NCI-H1105 (cell line): ENCODE measurements around the gene DBNDD1.
"Not testable (repeated sequence)": the region's sequence is repeated elsewhere in the genome, so short reads cannot be mapped to it uniquely, and the experiment has no call there.

Source experiments
- DNase-seq: peaks from one replicate; lab custom pipeline; 2025; lab: John Stamatoyannopoulos, UW

Gene DBNDD1

DNA sequence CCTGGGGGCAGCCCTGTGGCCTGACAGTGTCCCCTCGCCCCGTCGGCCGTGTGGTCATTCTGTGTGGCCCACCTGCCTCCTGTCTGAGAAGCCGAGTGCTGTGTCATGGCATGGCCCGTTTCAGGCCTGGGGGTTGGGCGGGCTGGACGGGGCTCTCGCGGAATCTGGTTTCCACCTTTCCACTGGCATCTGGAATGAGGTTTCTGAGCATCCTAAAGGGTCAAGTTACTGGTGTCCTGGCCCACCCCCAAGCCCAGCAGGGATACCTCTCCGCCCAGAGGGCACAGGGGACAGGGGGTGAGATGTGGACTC is 7.8 kb downstream of the DBNDD1 start:
- DNase-seq, result no peak

DNA sequence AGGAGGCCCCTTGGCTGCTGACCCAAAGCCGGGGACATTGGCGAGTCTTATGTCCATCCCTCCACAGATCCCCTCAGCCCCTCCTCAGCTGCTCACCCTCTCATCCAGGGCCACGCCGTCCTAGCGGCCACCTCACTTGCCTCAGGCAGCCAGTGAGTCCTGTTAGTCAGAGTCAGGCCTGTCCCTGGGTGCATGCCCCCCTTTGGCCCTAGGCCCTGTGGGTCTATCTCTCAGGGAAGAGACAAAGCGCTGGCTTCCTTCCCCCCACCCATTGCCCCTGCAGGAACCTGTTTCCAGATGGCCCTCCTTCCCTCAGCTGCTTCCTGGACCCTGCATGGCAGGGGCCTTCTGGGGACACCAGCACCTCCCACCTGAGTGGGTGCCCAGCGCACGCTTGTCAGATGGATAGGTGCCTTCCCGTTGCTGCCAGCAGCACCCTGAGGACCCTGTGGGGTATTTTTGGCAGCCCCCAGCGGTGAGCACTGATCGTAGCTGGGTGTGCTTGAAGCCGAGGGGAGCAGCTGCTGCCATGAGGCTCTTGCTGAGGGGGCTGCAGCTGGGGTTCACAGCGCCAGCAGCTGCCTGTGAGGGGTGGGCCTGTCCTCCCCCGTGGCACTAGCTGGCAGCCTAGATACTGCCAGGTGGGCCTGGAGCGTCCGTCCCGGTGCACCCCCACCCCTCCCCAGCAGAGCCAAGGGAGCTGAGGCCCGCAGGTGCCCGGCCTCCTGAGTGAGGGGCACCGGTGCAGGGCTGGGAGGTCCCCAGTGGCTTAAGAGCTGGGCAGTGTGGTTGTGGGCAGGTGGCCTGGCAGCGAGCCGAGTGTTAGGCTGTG is 8.4 kb downstream of the DBNDD1 start:
- DNase-seq, result no peak

DNA sequence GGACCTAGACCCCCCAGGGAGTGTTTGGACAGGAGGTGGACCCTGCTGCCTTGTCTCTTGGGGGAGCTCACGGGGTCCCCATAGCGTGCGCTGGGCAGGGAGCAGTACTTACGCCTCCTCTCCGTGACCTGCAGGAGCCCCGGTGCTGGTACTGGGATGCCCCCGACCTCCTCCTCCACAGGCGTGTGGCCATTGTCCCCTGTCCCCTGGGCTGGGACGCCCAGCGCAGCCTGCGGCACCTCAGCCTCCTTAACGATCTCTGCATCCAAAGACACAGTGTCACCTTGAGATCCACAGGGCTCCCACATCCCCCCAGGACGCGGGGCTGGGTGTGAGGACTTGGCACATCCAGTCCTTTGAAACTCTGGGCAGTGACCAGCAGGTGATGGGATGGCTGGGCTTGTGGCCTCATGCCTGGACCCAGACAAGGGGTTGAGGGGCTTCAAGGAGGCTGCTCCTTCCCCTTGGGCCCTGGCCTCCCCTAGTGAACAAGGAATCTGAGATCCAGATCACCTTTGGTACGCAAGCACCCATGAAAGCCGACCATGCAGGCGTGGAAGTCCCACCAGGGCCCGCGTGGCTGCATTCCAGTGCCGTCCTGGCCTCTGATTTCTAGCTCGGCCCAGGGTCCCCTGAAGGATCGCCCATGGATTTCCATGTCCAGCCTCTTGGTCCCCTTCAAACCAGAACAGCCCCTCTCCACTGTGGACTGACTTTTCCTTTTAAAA is 9.9 kb downstream of the DBNDD1 start:
- DNase-seq, result no peak

DNA sequence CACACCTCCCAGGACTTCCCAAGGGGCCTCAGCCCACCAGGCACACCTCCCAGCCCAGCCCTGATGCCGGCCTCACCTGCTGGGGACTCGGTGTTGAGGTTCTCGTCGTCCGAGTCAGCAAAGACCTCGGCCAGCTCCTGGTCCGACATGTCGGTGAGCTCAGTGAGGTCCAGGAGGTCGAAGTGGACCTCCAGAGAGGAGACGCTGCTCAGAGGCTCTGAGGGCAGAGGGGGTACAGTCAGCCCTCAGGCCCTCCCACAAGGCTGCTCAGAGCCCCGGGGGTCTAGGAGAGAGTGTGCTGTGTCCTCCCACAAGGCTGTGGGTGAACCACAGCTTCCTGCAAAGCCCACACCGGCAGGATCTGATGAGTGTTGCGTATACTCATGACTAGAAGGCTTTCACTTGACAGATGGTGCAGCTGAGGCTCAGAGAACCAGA is 10.5 kb downstream of the DBNDD1 start:
- no peak for DNase-seq

DNA sequence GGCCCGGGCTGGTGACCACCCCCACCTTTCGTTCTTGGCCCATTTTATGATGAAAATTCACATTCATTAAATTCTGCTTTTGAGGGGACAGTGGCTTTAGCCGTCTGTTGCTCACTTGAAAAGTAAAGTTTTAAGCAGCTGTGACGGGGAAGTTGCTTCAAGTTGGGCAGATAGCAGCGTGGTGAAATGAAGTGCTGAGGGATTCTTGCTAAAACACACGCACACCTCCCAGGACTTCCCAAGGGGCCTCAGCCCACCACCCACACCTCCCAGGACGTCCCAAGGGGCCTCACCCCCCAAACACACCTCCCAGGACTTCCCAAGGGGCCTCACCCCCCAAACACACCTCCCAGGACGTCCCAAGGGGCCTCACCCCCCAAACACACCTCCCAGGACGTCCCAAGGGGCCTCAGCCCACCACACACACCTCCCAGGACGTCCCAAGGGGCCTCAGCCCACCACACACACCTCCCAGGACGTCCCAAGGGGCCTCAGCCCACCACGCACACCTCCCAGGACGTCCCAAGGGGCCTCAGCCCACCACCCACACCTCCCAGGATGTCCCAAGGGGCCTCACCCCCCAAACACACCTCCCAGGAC is 11.5 kb downstream of the DBNDD1 start:
- DNase-seq, result not testable (repeated sequence)

DNA sequence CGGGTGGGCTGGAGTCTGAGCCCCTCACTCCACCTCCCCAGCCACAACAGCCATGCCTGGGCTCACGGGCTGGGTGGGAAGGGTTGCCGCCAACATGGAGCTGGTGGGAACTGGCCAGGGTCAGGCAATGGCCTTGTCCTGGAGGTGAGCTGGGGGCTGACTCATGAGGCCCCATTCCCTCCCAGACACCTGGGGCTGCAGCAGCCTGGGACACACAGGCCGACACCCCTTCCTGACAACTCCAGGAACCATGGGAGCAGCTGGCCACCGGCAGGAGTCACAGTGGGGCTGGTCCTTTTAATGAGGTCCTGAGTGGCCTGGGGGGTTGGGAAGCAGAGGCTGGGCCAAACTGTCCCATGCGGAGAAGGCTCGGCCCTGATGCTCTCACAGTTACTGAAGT is 12.2 kb downstream of the DBNDD1 start:
- DNase-seq, result no peak

DNA sequence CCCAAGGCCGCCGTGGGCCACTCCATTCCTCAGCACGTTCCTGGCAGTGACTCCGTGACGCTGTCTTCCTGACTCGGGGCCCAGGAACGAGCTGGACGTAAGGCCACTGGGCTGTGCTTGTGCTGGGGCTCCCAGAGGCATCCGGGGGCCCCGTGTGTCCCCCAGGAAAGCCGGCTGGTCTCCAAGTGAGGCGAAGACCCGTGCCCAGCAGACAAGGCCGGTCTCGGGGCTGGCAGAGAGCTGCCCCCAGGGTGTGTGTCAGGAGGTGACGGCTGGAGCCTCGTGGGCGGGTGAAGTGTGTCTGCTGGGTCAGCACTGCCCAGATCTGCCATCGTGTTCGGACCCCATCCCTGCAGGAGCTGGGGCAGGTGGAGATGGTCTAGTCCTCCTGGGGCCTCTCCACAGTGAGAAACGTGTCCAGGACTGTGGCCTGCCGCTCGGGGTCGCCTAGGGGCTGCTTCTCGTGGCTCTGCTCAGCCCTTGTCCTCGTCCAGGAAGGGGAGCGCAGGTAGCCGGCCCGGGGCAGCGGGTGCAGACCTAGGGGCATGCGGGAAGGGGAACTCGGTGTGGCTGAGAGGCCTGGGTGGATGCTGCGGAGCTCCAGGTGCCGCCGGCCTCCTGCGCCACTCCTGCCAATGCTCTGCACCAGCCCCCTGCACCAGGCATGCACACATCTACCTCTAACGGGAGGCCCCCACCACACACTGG is 13.1 kb downstream of the DBNDD1 start:
- no peak for DNase-seq

DNA sequence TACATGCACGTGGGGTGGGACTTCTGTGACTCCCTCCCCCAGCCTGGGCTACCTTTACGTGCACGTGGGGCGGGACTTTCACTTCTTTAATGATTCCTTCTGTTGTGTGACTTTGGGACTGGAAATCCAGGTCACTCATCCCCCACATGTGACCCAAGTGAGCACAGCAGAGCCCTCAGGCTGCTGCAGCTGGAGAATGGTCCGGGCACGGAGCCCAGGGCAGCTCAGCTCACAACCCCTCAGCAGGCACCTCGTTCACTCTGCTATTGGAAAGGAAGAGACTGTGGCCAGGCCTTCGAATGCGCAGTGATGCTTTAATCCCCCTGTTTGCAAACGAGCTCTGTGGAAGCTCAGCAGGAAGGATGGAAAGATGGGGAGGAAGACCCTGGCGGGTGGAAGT is 14.7 kb downstream of the DBNDD1 start:
- DNase-seq, result no peak

DNA sequence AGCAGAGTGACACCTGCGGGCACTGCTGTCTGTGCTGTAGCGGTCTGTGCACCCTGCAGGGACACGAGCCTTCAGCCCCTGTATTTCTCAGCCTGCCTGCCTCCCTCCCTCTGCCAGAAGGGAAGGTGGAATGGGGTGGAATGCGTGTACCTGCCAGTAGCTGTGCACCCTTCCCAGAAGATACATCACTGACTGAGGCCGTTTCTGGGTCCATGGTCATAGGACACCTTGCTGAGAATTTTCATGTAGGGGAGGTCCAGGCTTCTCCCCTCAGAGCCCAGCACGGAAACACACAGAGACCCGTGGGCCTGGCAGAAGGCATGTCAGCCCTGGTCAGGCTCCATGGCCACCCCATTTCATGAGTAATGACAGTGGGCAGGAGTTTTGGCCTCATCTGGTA is 16.5 kb downstream of the DBNDD1 start:
- DNase-seq, result no peak

DNA sequence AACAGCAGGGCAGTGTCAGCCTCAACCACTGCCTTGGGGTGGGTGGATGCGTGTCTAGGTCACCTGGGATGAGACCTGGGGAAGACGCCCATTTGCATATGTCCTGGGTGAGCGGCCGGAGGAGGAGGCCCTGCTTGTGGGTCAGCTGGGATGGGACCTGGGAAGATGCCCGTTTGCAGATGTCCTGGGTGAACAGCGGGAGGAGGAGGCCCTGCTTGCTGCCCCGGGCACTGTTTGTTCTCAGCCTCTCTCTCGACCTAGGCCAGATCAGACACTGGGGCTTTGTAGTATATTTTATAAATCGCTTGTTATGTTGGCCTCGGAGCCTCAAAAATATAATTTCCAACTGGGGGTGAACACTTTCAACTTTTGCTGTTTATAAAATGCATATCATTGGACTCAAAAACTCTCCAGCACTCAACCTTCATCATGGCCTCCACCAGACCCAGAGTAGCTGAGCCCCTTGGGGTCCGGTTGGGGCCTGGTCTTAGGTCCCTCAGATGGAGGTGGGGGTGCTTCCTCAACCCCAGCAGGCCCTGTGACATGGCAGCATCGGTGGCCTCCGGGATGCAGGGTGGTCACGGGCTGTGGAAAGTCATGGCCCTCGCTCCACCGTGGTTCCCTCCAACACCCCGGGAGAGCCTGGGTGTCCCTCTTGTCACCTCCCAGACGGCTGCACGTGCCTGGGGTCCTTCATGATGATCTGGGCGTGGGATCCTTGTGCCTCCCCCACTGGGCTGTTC is 17.3 kb downstream of the DBNDD1 start:
- DNase-seq, result no peak

DNA sequence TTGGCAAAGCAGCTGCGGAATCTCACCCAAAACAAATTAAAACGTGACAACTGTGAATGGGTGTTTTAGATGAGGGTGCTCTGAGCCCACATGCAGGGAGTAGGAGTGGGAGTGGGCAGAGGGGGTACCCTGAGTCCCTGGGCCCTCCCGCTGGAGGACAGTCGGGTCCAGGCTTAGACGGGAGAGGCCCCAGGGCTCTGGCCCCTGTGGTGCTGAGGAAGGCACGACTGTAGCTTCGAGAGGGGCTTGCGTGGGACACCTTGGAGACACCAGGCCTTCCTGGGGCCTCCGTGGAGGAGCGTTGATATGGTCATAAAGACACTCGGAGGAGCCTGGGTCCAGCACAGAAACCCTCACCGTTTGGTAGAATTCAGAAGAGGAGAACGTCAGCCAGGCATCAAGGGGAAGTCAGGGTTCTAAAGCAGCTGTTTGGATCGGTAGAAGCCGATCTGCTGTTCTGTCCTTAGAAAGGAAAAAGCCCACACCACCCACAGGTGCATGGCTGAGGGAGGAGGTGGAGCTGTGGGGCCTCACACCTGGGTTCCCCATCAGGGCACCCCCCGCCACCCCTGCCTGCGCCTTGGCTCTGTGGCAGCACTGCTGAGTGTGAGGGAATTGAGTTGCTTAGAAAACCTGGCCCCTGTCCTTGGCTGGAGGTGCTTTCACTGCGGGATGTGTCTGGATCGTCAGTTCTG is 18.4 kb downstream of the DBNDD1 start:
- no peak for DNase-seq

DNA sequence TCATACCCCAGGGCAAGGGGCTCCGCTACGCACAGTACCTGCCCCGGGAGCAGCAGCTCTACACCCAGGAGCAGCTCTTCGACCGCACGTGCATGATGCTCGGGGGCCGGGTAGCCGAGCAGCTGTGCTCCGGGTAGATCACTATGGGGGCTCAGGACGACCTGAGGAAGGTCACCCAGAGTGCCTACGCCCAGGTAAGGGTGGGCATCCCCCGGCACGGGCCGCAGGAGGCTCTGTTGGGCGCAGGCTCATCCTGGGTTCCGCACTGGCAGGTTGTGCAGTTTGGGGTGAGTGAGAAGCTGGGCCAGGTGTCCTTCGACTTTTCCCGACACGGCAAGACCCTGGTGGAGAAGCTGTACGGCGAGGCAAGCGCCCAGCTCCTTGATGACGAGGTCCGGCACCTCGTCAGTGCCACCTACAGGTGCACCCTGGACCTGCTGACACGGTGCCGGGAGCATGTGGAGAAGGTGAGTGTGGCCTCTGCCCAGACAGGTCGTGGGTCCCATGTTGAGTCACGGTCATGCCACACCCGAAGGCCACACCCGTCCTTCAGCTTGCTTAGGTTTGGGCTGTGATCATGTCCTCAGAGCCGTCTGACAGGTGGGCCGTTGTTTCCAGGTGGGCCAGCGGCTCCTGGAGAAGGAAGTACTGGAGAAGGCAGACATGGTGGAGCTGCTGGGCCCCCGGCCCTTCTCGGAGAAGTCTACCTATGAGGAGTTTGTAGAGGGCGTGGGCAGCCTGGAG is 19.3 kb downstream of the DBNDD1 start:
- DNase-seq, result no peak

DNA sequence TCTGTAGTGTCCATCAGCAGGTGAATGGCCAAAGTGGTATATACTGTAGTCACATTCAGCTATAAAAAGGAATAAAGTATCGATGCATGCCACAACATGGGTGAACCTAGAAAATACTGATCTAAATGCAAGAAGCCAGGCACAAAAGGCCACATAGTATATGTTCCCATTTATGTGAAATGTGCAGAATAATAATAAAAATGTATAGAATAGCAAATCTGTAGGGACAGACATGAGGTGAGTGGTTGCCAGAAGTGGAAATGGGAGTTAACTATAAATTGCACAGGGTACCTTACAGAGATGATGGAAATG is 23.1 kb downstream of the DBNDD1 start:
- no peak for DNase-seq

DNA sequence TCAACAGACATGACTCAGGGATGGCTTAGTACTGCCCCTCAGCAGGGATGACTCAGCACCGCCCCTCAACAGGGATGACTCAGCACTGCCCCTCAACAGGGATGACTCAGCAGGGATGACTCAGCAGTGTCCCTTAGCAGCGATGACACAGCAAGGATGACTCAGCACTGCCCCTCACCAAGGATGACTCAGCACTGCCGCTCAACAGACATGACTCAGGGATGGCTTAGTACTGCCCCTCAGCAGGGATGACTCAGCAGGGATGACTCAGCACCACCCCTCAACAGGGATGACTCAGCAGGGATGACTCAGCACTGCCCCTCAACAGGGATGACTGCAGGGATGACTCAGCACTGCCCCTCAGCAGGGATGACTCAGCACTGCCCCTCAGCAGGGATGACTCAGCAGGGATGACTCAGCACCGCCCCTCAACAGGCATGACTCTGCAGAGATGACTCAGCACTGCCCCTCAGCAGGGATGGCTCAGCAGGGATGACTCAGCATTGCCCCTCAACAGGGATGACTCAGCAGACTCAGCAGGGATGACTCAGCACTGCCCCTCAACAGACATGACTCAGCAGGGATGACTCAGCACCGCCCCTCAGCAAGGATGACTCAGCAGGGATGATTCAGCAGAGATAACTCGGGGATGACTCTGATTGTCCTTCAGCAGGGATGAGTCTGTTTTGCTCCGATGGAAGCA is 23.6 kb downstream of the DBNDD1 start:
- DNase-seq, result not testable (repeated sequence)

DNA sequence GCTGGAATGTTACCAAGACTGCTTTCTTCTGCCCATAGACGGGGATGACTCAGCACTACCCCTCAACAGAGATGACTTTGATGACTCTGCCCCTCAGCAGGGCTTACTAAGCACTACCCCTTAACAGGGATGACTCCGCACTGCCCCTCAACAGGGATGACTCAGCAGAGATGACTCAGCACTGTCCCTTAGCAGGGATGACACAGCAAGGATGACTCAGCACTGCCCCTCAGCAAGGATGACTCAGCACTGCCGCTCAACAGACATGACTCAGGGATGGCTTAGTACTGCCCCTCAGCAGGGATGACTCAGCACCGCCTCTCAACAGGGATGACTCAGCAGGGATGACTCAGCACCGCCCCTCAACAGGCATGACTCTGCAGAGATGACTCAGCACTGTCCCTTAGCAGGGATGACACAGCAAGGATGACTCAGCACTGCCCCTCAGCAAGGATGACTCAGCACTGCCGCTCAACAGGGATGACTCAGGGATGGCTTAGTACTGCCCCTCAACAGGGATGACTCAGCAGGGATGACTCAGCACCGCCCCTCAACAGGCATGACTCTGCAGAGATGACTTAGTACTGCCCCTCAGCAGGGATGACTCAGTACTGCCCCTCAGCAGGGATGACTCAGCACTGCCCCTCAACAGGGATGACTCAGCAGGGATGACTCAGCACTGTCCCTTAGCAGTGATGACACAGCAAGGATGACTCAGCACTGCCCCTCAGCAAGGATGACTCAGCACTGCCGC is 24.4 kb downstream of the DBNDD1 start:
- not testable (repeated sequence) for DNase-seq

DNA sequence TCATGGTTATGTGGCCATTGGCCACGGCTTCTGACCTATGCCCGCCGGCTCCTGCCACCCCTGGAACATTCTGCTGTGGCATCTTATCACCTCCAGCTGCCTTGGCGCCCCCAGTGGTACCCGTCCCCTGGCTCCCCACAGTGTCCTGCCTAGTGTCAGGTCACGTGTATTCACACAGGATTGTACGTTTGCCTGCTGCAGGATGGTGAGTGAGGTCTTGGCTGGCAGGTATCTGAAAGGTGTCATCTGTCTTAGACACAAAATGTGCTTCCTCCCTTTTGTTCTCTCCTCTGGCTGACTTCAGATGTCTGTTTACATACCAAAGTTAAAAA is 24.9 kb downstream of the DBNDD1 start:
- DNase-seq, result no peak

DNA sequence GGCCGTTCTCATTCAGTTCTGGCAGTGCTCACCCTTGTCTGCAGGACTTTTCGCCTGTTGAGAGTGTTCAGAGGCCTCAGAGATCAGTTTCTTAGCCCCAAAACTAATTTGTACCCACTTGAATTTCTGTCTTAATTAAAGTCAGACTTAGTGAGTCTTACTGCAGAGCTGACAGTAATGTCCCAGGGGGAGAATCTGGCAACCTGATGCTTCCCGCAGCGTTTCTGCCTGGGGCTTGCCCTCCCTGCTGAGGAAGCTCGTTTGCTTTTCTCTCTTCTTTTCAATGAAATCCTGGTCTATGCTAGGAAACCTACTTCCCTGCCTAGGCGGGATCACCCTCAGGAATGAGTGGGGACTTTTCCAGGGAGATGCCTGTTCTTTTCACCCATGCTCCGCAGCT is 25.3 kb downstream of the DBNDD1 start:
- DNase-seq, result no peak

DNA sequence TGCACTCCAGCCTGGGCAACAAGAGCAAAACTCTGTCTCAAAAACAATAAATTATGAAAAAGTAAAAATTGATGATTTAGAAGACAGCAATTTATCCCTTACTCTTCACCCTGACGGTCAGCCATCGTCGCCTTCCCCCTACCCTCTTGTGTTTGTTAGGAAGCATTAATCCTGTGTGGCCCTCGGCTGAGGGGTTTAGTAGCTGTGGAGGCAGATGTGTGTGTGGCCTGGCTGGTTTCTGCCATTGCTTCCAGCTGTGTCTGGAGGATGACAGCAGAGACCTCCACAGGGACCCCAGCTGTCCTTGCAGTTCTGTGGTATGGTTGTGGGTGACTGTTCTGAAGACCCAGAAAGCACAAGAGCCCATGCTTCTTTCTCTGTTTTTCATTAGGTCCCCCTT is 25.9 kb downstream of the DBNDD1 start:
- no peak for DNase-seq

DNA sequence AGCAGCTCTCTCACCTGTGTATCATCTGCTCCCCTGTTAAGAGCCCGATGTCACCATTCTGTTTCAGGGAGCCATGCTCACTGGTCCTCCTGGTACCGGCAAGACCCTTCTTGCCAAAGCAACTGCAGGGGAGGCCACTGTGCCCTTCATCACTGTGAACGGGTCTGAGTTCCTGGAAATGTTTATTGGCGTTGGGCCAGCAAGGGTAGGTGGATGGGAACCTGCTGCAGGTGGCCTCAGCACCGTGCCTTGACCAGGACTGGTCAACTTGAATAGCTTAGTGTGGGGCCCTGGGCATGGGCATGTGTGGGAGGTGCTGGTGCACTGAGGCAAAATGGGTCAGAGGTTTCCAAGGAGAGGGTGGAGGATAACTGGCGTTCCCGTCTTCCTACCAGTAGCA is 28.5 kb downstream of the DBNDD1 start:
- no peak for DNase-seq

DNA sequence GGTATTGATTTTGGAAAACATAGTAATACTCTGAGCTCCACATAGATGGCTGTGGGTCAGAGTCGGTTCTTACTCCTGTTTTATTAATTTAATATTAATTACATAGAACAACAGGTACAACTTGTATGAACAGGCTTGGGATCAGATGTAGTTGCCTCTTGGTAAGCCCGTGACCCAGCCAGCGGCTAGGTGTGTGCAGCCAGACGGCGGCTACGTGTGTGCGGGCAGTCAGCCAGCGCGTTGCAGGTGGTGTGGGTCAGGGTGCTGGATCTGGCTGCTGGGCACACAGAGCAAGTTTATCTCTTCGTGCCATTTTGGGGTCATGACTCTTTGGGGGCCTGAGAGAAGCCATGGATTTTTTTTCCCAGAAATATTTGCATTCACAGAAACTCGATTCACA is 30.3 kb downstream of the DBNDD1 start:
- no peak for DNase-seq
